ENCODE measurements around the gene LKAAEAR1.

Gene LKAAEAR1

DNA sequence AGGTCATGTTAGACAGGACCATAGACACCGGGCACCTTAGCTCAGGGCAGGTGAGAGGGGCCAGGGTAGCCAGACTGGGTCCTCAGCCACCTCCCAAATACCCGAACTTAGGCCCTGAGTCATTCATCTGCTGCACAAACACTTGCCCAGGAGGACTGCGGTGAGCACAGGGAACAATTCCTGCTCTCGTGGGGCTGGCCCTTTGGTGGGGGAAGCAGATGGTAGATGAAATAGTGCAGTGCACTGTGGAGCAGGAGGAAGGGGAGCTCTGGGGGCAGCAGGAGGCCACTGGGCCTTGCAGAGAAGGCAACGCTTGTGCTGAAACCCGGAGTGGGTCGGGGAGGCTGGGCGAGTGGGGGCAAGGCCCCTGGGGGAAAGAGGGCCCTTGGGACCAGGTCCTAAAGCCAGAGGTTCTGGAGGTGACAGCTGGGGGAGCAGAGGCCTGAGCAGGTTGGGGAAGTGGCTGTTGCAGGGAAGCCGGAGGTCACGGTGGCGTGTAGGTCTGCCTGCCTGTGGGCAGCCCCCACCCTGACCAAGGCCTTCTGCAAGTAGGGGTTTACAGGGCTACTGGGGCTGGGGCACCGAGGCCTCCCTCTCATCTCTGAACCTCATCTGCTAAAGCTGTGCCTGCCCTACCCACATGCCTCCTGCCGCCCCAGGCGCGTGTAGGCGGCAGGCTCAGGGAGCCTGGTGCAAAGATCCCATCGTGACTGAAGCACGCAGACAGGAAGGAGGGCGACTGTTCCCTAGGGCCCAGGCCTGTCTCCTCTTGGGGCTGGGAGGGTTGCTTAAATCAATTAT is 27.8 kb upstream of the LKAAEAR1 start:
- DNase-seq (ENCODE audit: low read depth, low spot score), result no peak

DNA sequence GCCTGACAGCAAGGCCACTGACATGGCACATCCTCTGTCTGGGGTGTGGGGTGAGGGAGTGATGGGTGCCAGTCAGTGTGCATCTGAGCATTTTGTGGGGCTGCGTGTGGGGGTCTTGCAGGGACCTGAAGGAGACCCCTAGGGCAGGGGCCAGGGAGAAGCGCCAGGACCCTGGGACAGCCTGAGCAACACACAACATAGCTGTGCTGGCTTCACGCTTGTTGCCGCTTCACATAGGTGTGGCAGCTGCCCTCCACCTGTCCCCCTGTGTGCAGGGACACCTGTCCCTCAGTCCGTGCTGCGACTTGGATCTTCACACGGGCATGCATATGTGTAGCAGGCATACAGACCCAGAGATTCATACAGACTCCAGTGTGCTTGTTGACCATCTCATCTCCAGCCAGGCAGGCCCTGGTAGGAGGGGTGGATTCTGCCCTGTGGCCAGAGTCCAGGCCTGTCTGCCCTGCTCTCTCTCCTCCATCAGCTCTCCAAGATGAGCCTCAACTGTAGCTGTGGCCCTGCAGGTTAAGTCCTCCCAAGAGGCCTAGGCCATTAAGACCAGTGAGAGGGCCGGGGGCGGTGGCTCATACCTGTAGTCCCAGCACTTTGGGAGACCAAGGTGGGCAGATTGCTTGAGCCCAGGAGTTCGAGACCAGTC is 26.3 kb upstream of the LKAAEAR1 start:
- no peak for DNase-seq (ENCODE audit: low read depth, low spot score)

- no peak for DNase-seq (ENCODE audit: low read depth, low spot score)
Measured at GRCh38 chr20:64109831-64110391, 25.7 kb upstream of the LKAAEAR1 start.

- DNase-seq (ENCODE audit: low read depth, low spot score), result no peak
Measured at GRCh38 chr20:64108731-64109681, 24.8 kb upstream of the LKAAEAR1 start.

GRCh38 chr20:64107736-64108457 is 23.7 kb upstream of the LKAAEAR1 start:
- DNase-seq (ENCODE audit: low read depth, low spot score), result no peak

- no peak for DNase-seq (ENCODE audit: low read depth, low spot score)
Measured at GRCh38 chr20:64106981-64107735, 23.0 kb upstream of the LKAAEAR1 start, which contains the start of gene NPBWR2. TSS of gene NPBWR2 (minus strand) at chr20:64107565. CDS start at chr20:64106831, 734 bp downstream.

GRCh38 chr20:64106435-64106961 is 22.3 kb upstream of the LKAAEAR1 start:
- no peak for DNase-seq (ENCODE audit: low read depth, low spot score)

- no peak for DNase-seq (ENCODE audit: low read depth, low spot score)
Measured at GRCh38 chr20:64105846-64106434, 21.7 kb upstream of the LKAAEAR1 start.

DNA sequence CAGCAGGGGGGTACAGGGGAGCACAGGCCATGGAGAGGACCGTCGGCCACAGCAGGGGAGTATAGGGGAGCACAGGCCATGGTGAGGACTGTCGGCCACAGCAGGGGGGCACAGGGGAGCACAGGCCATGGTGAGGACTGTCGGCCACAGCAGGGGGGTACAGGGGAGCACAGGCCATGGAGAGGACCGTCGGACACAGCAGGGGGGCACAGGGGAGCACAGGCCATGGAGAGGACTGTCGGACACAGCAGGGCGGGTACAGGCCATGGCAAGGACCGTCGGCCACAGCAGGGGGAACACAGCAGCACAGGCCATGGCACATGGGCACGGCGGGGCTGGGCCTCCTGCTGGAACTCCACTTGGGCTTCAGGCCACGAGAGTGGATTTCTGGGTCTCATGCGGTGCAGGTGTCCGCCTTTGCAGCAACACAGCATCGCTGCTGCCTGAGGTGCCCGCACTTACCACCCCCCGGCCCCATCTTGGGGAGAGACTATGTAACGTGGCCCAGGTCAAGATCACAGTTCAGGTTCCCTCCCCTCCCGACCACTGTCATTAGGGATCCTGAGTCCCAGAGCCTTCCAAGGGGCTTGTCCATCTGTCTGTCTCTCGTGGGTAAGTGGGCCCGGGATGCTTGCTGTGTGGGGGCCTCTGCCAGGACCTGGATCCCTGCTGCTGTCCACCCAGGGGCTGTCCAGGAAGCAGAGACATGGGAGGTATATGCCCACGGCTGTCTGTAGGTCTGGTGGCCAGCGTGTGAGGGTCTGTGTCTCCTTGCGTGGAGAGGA is 20.7 kb upstream of the LKAAEAR1 start:
- no peak for DNase-seq (ENCODE audit: low read depth, low spot score)

- DNase-seq (ENCODE audit: low read depth, low spot score), result no peak
Measured at GRCh38 chr20:64103871-64104666, 19.9 kb upstream of the LKAAEAR1 start.

DNA sequence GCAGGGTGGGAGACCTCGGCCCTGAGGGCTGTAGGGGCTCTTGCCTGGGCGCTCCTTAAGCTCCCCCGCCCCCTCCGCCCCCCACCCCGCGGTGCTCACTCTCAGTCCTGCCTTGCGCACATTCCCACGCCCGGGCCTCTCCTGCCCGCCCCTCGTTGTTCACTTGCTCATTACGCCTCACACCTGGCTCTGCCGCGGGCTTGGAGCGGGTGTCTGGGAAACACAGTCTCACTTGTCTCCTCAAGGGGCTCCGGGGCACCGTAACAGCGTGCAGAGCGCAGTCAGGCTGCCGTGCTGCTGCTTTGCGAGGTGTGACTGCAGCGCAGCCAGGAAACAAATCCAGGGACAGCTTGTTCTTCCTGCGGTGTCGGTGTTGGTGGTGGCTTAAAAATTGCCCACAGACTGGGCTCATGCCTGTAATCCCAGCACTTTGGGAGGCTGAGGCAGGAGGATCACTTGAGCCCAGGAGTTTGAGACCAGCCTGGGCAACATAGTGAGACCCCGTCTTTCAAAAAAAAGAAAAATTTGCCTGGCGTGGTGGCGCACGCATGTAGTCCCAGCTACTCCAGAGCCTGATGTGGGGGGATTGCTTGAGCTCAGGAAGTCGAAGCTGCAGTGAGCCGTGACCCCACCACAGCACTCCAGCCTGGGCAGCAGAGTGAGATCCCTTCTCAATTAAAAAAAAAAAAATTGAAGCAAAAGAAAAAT is 18.6 kb upstream of the LKAAEAR1 start:
- no peak for DNase-seq (ENCODE audit: low read depth, low spot score)

DNA sequence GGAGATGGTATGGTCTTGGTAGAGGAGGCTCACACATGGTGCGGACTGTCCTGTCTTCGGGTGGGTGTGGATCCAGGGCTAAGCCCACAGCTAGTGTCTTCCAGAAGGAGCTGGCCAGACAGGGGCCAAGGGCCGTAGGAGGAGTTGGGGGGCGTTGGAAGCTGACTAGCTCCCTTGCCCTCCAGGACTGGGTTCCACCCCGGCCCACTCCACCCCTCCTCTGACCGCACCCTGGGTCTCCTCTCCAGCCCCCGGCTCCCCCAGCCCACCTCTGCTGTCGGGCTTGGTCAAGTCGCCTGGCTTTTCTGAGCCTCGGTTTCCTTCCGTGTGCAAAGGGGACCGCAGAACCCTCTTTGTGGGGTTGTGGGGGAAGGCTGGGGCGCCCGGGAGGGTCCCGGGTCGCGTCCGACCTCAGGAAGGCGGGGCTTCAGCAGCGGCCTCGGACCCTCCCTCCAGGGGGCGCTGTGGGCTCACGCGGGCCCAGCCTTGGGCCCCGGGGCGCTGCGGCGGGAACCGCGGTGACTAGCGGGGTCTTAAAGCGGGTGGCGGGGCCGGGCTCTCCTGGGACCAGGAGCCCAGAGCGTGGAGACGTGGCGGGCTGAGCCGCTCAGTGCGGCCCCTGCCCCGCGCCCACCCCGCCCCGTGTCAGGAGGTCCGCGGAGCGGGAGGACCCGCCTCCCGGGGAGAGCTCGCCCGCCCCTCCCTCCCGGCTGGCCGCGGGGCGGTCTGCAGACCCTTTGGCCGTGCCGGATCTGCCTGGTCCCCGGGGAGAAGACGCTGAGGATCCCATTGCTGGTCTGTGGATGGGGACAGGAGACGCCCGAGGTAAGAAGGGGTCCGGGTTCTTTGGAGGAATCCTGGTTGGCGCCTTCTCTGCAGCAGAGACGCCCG is 17.8 kb upstream of the LKAAEAR1 start:
- peak; percentile 47 for DNase-seq (ENCODE audit: low read depth, low spot score)

GRCh38 chr20:64100946-64101688 is 16.9 kb upstream of the LKAAEAR1 start:
- DNase-seq (ENCODE audit: low read depth, low spot score), result no peak

DNA sequence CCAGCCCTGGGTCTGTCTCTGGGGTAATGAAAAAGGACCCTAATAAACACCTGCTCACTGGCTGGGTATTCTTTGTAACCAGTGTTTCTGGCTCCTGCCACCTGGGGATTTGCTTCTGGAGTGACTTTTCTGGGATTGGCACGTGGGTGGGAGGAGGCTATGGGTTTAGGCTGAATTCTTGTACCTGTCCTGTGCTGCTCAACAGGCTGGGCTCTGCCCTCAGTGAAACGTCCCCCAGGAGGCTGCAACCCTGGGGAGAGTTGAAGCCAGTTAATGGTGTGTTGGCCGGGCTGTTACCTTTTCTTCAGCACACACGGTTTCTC is 16.3 kb upstream of the LKAAEAR1 start:
- DNase-seq (ENCODE audit: low read depth, low spot score), result no peak

DNA sequence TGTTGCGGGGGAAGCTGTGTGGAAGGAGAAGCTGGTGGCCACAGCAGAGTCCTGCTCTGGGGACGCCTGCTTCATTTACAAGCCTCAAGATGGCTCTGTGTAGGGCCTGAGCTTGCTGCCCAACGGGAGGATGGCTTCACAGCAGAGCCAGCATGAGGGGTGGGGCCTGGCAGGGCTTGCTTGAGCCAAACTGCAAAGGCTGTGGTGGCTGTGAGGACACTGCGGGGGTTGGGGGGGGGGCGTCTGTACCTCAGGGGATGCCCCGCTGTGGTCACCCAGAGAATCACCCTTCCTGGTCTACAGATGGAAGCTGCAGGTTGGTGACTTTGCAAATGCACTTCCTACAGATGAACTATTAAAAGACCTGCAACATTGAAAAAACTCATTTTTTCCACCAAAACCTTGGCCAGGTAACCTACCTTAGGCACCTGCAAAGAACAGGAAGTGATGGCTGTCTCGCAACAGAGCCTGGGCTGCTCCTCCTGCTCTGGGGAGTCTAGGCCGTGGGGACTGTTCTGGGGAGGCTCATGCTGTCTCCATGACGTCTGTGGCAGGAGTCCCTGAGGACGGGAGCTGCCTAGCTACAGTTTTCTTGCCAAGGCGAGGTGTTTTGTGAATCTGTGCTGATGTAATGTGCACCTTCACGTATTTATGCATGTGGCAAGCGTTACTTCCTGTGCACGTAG is 15.8 kb upstream of the LKAAEAR1 start:
- no peak for DNase-seq (ENCODE audit: low read depth, low spot score)
